ENCODE data around the gene NHERF1. TPM values are rescaled to one million over a fixed set of nuclear protein-coding genes. Genes with fewer than 3 reads are reported as not detected.

Gene NHERF1
- total and polyA plus RNA-seq, 2 donors (not counting 3 experiments of a cell fraction or from before 2014, with no cell fraction given) = 24.4 to 26.9 TPM

GRCh38 chr17:74760404-74761105, 12.1 kb downstream of the NHERF1 start:
- Histone ChIP-seq H3K4me3 (replicated peaks in 1 of 3; ENCODE audit: insufficient read depth in 1 of 3, low read depth in 1 of 3, low read length in 3 of 3) (no peak overlapping the region), H3K27me3 (ENCODE audit: control insufficient read depth in 2 of 2, insufficient read depth in 2 of 2, low read length in 2 of 2) (no peaks in the 10 kb centered on the region), H4K20me1 (replicated peaks; ENCODE audit: control insufficient read depth, extremely low read depth, insufficient read depth, low read length) (no peaks in the 10 kb centered on the region), H3K9me3 (replicated peaks; ENCODE audit: control insufficient read depth, insufficient read depth, low read length) (no peaks in the 10 kb centered on the region), H3K27ac (ENCODE audit: insufficient read depth, low read depth, low read length) (no peak overlapping the region), H3K36me3 (ENCODE audit: control insufficient read depth in 2 of 2, extremely low read depth in 1 of 2, insufficient read depth in 2 of 2, low read length in 2 of 2) (no peaks in the 10 kb centered on the region), H2AFZ (ENCODE audit: low read depth, low read length) (no peak overlapping the region), H3K4me2 (ENCODE audit: insufficient read depth, low read length) (no peak overlapping the region), H3K9ac (replicated peaks; ENCODE audit: extremely low read depth, insufficient read depth, low read length) (no peak overlapping the region), H3K9me1 (replicated peaks; ENCODE audit: control insufficient read depth, extremely low read depth, insufficient read depth, low read length) (no peaks in the 10 kb centered on the region), H3K4me1 (ENCODE audit: control insufficient read depth, extremely low read depth, insufficient read depth, low read length) (peaks cover 7% of the 10 kb centered on the region), H3K79me2 (ENCODE audit: control insufficient read depth, insufficient read depth, low read length) (no peaks in the 10 kb centered on the region)
- BruUV-seq (replicated peaks) = no TSS peak
- dilution Hi-C loops (cut with MboI; ENCODE audit: extremely low pct_ligation_motif_present, low sequenced_read_pairs) = no loop called here
- CTCF ChIA-PET = interaction anchor here (0.8 to 3.3 kb wide), 5 partner anchors 10 to 98 kb away, joined by 3 to 25 read pairs (median 3); no protein-coding TSS in a partner anchor
- DNase-seq (ENCODE audit: low read depth, low spot score) (no peak), FAIRE-seq (no peak)
- intact Hi-C loops (cut with micrococcal nuclease) = no loop called here
- POLR2A ChIA-PET = no interaction called here
- no peak for TF ChIP-seq EZH2 (IDR thresholded peaks at IDR 0.05; ENCODE audit: borderline replicate concordance, low read depth, low read length, severe bottlenecking)

- intact Hi-C loops (cut with micrococcal nuclease) (no loop called here), dilution Hi-C loops (cut with MboI; ENCODE audit: extremely low pct_ligation_motif_present, low sequenced_read_pairs) (no loop called here)
- no peaks in the 10 kb centered on the region for H3K9me3 ChIP-seq (replicated peaks; ENCODE audit: control insufficient read depth, insufficient read depth, low read length)
- no peak for TF ChIP-seq MAX (IDR thresholded peaks at IDR 0.05; ENCODE audit: insufficient read depth, insufficient read length)
- no peak for TF ChIP-seq JUN (IDR thresholded peaks at IDR 0.05; ENCODE audit: borderline replicate concordance, insufficient read depth, insufficient read length, low read depth)
- no peak for TF ChIP-seq GATA2 (IDR thresholded peaks at IDR 0.05; ENCODE audit: insufficient read depth, insufficient read length, low read depth, low read length)
- TF ChIP-seq FOS (IDR thresholded peaks at IDR 0.05; ENCODE audit: borderline replicate concordance, insufficient read depth, low read length) = no peak
- no peak for TF ChIP-seq CTCF (IDR thresholded peaks at IDR 0.05; ENCODE audit: extremely low read depth in 1 of 2, insufficient read depth in 1 of 2, low read depth in 1 of 2, low read length in 2 of 2)
- TF ChIP-seq EZH2 (IDR thresholded peaks at IDR 0.05; ENCODE audit: borderline replicate concordance, low read depth, low read length, severe bottlenecking) = no peak
- TF ChIP-seq MYC (IDR thresholded peaks at IDR 0.05; ENCODE audit: low read depth, low read length) = no peak
- no peak for TF ChIP-seq POLR2A (IDR thresholded peaks at IDR 0.05; ENCODE audit: low read depth, low read length)
- no peak for TF ChIP-seq POLR2AphosphoS5 (IDR thresholded peaks at IDR 0.05; ENCODE audit: insufficient read depth, low read depth, low read length)
- no peaks in the 10 kb centered on the region for H3K27me3 ChIP-seq (ENCODE audit: control insufficient read depth in 2 of 2, insufficient read depth in 2 of 2, low read length in 2 of 2)
- FAIRE-seq (no peak), DNase-seq (ENCODE audit: low read depth, low spot score) (no peak)
- BruUV-seq (replicated peaks) = no TSS peak
- H3K79me2 ChIP-seq (ENCODE audit: control insufficient read depth, insufficient read depth, low read length) = no peaks in the 10 kb centered on the region
- CTCF ChIA-PET = interaction anchor here (2.4 to 3.3 kb wide), 2 partner anchors 10 to 15 kb away, joined by 14 to 25 read pairs; no protein-coding TSS in a partner anchor
- H3K9ac ChIP-seq (replicated peaks; ENCODE audit: extremely low read depth, insufficient read depth, low read length) = no peak overlapping the region
- POLR2A ChIA-PET = no interaction called here
- H3K4me1 ChIP-seq (ENCODE audit: control insufficient read depth, extremely low read depth, insufficient read depth, low read length) = peaks cover 7% of the 10 kb centered on the region
- no peaks in the 10 kb centered on the region for H3K36me3 ChIP-seq (ENCODE audit: control insufficient read depth in 2 of 2, extremely low read depth in 1 of 2, insufficient read depth in 2 of 2, low read length in 2 of 2)
- H3K4me3 ChIP-seq (replicated peaks in 1 of 3; ENCODE audit: insufficient read depth in 1 of 3, low read depth in 1 of 3, low read length in 3 of 3) = no peak overlapping the region
- no peak overlapping the region for H3K27ac ChIP-seq (ENCODE audit: insufficient read depth, low read depth, low read length)
- no peaks in the 10 kb centered on the region for H4K20me1 ChIP-seq (replicated peaks; ENCODE audit: control insufficient read depth, extremely low read depth, insufficient read depth, low read length)
- H3K4me2 ChIP-seq (ENCODE audit: insufficient read depth, low read length) = no peak overlapping the region
- H3K9me1 ChIP-seq (replicated peaks; ENCODE audit: control insufficient read depth, extremely low read depth, insufficient read depth, low read length) = no peaks in the 10 kb centered on the region
- H2AFZ ChIP-seq (ENCODE audit: low read depth, low read length) = no peak overlapping the region
Measured at GRCh38 chr17:74761419-74761818, 13.0 kb downstream of the NHERF1 start.
